ENCODE results near the gene HNRNPU.

Gene HNRNPU

DNA sequence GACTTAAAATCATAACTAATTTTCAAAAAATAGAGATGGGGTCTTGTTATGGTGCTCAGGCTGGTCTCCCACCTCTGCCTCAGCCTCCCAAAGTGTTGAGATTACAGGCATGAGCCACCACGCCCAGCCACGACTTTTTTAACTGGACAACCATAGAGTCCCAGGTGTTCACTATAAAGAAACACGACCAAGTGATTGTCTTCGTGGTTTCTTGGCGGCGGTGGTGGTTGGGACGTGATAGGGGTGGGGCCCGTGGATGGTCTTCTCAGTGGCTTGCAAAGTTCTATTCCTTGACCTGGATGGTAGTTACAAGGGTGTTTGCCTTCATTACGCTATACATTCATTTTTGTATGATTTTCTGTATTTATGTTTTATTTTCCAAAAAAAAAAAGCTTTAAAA is 63.5 kb downstream of the HNRNPU start:
- DNase-seq = no peak

All from stimulated activated CD4-positive, alpha-beta T cell treated with anti-CD3 and anti-CD28 coated beads, Interleukin-15, amount 100 ng/mL, for 24 hours (primary cell).